Measurements from ENCODE around the gene GMCL2.

The GMCL2 gene

GRCh38 chr5:178177569-178177968 is 9.6 kb downstream of the GMCL2 start:
- DNase-seq (ENCODE audit: low spot score) = no peak

GRCh38 chr5:178176791-178177190 is 10.4 kb downstream of the GMCL2 start:
- no peak for DNase-seq (ENCODE audit: low spot score)

GRCh38 chr5:178174456-178174855 is 12.7 kb downstream of the GMCL2 start:
- DNase-seq (ENCODE audit: low spot score) = no peak

- DNase-seq (ENCODE audit: low spot score) = no peak
These were observed 16.7 kb downstream of the GMCL2 start for GRCh38 chr5:178170455-178170854.

GRCh38 chr5:178165581-178165980 is 21.6 kb downstream of the GMCL2 start:
- no peak for DNase-seq (ENCODE audit: low spot score)

GRCh38 chr5:178163772-178164735 is 23.1 kb downstream of the GMCL2 start:
- peak; percentile 86 for DNase-seq (ENCODE audit: low spot score)

- no peak for DNase-seq (ENCODE audit: low spot score)
These were observed 24.7 kb downstream of the GMCL2 start for GRCh38 chr5:178162481-178162880.

- no peak for DNase-seq (ENCODE audit: low spot score)
These were observed 27.0 kb downstream of the GMCL2 start for GRCh38 chr5:178160176-178160575.

- DNase-seq (ENCODE audit: low spot score) = no peak
These were observed 32.1 kb downstream of the GMCL2 start for GRCh38 chr5:178155065-178155464.

- peak; percentile 99 for DNase-seq (ENCODE audit: low spot score)
These were observed 33.4 kb downstream of the GMCL2 start, which contains the start of gene NHP2 for GRCh38 chr5:178153530-178154340. TSS of gene NHP2 (minus strand) at chr5:178153885. CDS start at chr5:178153817, 68 bp downstream.

- no peak for DNase-seq (ENCODE audit: low spot score)
These were observed 34.4 kb downstream of the GMCL2 start for GRCh38 chr5:178152491-178153444.

GRCh38 chr5:178150977-178151734 is 36.0 kb downstream of the GMCL2 start:
- no peak for DNase-seq (ENCODE audit: low spot score)

GRCh38 chr5:178149199-178149932 is 37.8 kb downstream of the GMCL2 start:
- no peak for DNase-seq (ENCODE audit: low spot score)

- DNase-seq (ENCODE audit: low spot score) = no peak
These were observed 39.8 kb downstream of the GMCL2 start for GRCh38 chr5:178147406-178147805.

- peak; percentile 63 for DNase-seq (ENCODE audit: low spot score)
These were observed 41.0 kb downstream of the GMCL2 start for GRCh38 chr5:178145965-178146820.

- DNase-seq (ENCODE audit: low spot score) = no peak
These were observed 43.3 kb downstream of the GMCL2 start for GRCh38 chr5:178143901-178144300.

GRCh38 chr5:178143246-178143645 is 43.9 kb downstream of the GMCL2 start:
- DNase-seq (ENCODE audit: low spot score) = no peak

- DNase-seq (ENCODE audit: low spot score) = no peak
These were observed 44.5 kb downstream of the GMCL2 start for GRCh38 chr5:178142642-178143041.

GRCh38 chr5:178141550-178141949 is 45.6 kb downstream of the GMCL2 start:
- DNase-seq (ENCODE audit: low spot score) = no peak
